Fibroblast of skin of scalp (primary cell): ENCODE results near the gene EXOSC2. TPM values are rescaled to one million over a fixed set of nuclear protein-coding genes. Genes with fewer than 3 reads are reported as not detected.

ENCODE experiments used
- DNase-seq: peaks from one replicate; pipeline ENCODE4 v3.0.0-alpha.2; 2013
- polyA plus RNA-seq, 2 experiments: library from polyadenylated mRNA; unstranded; fragments of 120-200 nt; gene quantifications; one replicate each; pipeline ENCODE4 v1.2.1, GENCODE V29; 2013; ENCODE audit not compliant: insufficient read length in 2 of 2

EXOSC2 gene
- polyA plus RNA-seq (2013, experiment 1 of 2; ENCODE audit: insufficient read length) = 24.3 TPM
- polyA plus RNA-seq (2013, experiment 2 of 2; ENCODE audit: insufficient read length) = 19.0 TPM

DNA sequence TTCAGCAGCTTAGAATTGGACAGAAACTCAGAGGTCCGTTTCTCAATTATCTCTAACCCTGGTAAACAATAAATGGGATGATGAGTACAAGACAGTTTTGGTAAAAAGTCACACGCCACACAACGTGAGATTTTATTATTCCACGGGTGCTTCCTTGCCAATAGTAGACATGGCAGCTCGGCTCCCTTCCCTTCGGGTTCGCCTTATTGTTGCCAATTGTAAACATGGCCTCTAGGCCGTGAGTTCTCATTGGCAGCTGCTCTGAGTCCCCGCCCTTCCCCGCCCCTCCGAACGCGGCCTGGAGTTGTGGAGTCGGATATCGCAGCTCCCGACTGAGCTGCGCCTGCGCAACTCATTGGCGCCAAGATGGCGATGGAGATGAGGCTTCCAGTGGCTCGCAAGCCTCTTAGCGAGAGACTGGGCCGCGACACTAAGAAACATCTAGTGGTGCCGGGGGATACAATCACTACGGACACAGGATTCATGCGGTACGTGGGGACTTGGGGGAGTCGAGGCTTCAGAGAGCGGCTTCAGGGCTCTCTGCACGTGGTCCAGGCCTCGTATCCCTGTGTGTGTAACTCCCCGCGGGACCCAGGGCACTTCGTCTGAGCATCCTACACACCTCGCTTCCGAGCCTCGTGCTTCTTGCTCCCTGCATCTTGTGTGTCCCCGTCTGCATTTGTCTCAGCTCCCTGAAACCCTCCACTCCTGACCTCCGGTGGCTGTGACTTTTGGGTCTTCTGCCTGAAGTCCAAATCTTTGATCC, at the start of gene EXOSC2:
TSS of gene EXOSC2 (plus strand) at position 355 of the 766 bp plus-strand sequence. CDS start at position 367, 12 bp downstream.
- DNase-seq = peak; percentile 99

- DNase-seq = no peak
Measured at GRCh38 chr9:130651221-130651620, 42.4 kb upstream of the EXOSC2 start.

DNA sequence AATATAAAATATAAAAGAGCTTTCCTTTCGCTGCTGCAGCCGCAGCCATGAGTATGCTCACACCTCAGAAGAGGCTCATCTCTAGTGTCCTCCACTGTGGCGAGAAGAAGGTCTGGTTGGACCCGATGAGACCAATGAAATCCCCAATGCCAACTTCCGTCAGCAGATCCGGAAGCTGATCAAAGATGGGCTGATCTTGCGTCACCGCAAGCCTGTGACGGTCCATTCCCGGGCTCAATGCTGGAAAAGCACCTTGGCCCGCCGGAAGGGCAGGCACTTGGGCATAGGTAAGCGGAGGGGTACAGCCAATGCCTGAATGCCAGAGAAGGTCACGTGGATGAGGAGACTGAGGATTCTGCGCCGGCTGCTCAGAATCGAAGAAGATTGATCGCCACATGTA, 41.8 kb upstream of the EXOSC2 start:
- DNase-seq = no peak

- DNase-seq = no peak
Measured at GRCh38 chr9:130654879-130655278, 38.7 kb upstream of the EXOSC2 start.

- DNase-seq = no peak
Measured at GRCh38 chr9:130658893-130659698, 34.5 kb upstream of the EXOSC2 start.

GRCh38 chr9:130659699-130660248, 33.8 kb upstream of the EXOSC2 start:
- no peak for DNase-seq

- no peak for DNase-seq
Measured at GRCh38 chr9:130660326-130660682, 33.3 kb upstream of the EXOSC2 start.

- no peak for DNase-seq
Measured at GRCh38 chr9:130660683-130661450, 32.7 kb upstream of the EXOSC2 start.

- DNase-seq = no peak
Measured at GRCh38 chr9:130661451-130662098, 32.0 kb upstream of the EXOSC2 start.

- DNase-seq = no peak
Measured at GRCh38 chr9:130662099-130662969, 31.2 kb upstream of the EXOSC2 start.

- no peak for DNase-seq
Measured at GRCh38 chr9:130662970-130663257, 30.7 kb upstream of the EXOSC2 start.

DNA sequence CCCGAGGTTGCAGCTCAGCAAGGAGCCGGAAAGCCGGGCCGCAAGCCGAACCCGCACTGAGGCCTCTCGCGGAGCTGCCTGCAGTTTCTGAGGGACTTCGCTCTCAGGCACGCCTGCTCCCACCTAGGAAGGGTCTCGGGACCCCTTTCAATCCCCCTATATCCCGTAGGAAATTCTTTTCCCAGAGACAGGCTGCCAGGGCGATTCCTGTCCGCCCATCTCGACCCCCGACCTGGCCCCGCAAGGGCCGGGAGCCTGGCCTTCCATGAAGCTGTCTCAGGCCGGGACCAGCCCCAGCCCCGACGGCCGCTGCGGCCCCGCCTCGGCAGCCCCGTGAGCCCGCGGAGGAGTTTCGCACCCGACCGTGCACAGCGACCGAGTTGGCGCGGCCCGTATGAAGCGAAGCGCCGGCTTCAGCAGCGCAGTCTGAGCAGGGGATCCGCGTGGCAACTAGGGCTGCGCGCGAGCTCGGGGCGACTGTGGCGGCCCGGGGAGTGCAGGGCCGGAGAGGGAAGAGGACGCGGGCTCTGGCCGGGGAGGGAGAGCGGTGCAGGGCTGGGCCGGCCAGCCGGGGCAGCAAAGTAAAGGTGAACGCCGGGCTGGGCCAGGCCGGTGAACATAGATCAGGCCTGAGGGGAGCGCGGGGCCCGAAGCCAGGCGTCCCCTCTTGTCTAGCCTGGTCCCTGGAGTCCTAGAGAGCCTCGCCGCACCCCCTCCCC, 30.2 kb upstream of the EXOSC2 start:
- no peak for DNase-seq

- no peak for DNase-seq
Measured at GRCh38 chr9:130663977-130664250, 29.7 kb upstream of the EXOSC2 start.

- no peak for DNase-seq
Measured at GRCh38 chr9:130664251-130665028, 29.1 kb upstream of the EXOSC2 start, which contains the start of gene PRDM12. Gene PRDM12 (plus strand): TSS chr9:130664594. CDS start chr9:130664654, 60 bp downstream.

DNA sequence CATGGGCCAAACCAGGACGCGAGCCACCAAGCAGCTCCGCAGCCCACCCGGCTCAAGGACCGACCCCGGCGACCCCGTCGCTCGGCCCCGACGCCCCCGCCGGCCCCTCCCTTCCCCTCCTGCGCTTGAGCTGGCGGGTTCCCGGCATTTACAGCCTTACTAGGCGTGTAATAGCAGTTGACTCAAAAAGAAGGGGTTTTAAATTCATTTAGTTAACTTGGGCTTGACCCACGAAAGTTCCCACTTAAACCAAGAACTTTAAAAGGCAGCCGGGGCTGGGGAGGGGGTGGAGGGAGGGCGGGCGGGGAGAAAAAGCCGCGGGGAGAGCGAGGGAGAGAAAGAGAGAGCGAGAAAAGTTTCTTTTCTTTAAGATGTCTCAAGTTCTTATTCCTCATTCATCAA, 28.6 kb upstream of the EXOSC2 start:
- no peak for DNase-seq

DNA sequence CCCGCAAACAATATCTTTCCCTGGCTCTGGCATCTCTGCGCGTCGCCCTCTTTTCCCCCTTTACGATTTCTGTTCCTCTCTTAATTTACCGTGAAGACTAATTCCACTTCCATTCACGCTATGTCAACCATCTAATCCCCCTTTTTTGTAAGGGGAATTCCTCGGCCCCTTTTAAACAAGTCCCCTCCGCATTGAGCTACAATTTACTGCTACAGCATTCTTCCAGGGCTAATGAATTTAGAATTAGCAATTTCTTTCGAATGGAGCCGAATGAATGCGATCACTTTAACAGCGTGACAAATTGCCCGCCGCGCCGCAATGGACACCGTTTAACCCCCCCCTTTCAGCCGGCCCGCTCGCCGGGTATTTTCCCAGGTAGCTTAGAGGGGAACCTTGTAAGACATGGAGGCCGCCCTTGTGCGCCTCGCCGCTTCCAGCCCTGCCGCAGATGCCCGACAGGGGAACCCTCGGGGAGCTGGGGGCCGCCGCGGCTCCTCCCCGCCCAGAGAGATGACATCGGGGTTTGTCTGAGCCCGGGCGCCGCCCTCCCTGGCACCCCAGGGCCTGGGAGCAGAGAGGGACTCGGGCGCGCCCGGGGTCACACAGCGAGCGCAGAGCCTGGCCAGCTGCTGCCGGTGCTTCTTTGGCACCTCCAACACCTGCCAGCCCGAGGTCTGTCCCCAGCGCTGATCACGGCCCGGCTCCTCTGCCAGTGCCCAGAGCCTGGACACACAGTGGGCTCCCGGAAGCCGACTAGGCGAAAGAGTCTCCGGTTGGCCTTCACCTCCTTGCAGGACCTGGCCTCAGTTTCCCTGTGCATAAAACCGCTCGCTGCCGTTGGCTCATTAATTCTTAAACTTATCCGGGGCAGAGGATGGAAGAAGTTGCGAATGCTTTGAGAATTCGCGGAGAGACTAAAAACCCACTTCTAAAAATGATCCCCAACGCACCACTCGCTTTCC, 27.9 kb upstream of the EXOSC2 start:
- DNase-seq = no peak

DNA sequence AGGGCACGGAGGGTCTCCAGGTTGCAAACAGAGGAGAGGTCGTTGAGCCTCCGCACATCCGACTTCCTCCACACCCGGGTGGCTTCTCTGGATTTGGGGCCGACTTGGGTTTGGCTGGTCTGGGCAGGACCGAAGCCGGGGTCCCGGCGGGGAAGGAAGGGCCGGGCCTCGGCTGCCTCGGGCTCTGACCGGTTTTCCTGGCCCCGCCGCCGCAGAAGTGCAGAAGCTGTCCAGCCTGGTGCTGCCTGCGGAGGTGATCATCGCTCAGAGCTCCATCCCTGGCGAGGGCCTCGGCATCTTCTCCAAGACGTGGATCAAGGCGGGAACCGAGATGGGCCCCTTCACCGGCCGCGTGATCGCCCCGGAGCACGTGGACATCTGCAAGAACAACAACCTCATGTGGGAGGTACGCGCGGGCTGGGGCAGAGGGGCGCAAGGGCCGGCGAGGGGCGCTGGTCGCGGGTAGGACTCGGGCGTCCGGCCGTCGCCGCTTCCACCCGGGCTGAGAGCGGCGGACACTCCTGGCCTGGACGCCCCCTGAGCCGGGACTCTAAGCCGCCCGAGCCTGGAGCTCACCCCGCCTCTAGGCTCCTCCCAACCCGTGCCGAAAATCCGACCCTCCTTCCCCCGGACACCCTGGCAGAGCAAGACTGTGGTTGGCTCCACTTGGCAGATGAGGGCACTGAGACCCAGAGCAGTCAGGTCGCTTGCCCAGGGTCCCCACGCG, 27.0 kb upstream of the EXOSC2 start:
- DNase-seq = no peak

DNA sequence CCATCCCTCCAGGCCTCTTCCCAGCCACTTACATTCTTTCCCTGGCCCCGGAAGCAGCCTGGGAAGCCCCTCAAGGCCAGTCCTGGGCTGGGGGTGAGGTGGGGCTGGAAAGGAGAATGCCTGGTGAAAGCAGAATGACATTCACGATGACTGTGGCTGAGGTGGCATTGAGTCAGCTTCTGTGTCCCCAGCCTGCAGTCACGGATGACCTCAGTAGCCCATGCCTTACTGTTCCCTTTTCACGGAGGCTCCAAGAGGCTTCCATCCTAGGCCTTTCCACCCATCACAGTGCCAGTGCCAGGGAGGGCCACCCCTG, 26.5 kb upstream of the EXOSC2 start:
- no peak for DNase-seq
